Measurements from ENCODE around the gene KCNJ8.

Gene KCNJ8

DNA sequence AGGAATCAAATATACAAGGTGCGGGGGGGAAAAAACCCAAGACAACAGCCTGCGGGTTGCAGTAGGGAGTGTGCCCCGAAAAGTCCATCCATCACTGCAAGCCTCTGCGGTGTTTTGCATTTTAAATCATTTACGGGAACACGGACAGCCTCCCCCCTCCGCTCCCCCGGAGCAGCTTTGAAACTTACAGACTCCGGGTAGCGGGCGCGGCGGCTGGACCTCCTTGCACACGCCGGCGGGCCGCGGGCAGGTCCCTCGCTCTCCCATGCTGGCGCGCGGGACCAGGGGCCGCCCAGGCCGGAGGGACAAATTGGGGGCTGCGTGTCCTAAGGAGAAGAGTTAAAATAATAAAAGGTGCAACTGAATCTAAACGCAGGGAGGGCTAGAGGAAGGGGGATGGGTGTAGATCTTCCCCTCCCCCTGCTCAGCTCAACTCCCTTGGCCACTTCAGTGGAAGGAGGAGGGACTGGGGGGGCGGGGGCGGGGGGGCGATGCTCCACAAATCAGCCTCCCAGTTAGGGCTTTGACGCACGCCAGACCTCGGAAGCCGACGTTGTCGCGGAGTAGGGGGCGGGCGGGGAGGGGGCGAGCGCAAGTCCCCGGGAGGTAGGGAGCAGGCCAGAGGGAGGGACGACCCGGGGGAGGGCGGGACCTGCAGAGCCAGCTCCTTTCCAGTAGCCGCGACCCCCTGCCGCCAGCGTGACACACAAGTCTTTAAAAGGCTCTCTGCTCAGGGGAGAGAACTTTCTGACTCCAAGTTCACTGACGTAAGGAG lies at the start of gene KCNJ8:
Gene KCNJ8, minus strand, starts transcription at position 349 of the 775 bp plus-strand sequence. CDS start 1,090 bp downstream, outside the sequence.
- TF ChIP-seq ZFX (IDR thresholded peaks at IDR 0.05; ENCODE audit: borderline replicate concordance) = no peak
- no peak for TF ChIP-seq CTCF (IDR thresholded peaks at IDR 0.05)
- H3K27ac ChIP-seq = peak within 1 kb of the TSS; percentile 22

DNA sequence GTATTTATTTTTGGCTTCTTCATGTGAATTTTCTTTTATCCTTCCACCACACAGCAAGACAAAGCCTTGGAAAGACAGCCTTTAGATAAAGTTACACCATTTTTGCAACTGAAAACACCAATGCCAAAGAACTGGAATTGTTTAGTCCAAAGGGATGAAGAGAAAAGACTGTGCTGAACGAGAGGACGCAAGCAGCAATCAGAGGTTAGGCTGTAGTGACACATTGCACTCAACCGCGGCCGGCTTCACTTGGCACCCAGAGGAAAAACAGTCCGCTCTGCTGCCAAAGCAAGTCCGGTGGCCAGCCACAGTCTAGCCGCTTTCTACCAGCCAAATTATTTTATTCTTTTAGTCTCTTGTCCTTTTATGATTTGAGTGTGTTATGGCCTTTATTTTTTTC lies 49.1 kb upstream of the KCNJ8 start:
- TF ChIP-seq ZFX (IDR thresholded peaks at IDR 0.05; ENCODE audit: borderline replicate concordance) (no peak), CTCF (IDR thresholded peaks at IDR 0.05) (no peak)
- H3K27ac ChIP-seq = no peak overlapping the region

DNA sequence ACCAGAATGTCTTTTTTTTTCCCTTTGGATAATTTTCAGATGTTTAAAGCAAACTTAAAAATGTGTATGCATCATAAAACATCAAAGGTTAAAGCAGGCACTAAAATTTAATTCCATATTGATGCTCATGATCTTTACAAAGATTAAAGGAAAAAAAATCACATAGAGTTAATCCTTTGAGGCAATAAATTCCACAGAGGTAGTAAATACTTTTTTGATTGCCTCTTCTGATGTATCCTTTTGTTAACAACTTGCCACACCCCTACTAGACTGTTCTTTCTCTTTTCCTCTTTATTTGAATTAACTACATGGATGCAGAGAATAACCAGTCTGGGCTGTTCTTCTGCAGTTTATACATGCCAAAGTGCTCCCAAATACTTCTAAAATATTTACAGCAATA lies 45.2 kb upstream of the KCNJ8 start:
- no peak overlapping the region for H3K27ac ChIP-seq
- TF ChIP-seq CTCF (IDR thresholded peaks at IDR 0.05) = no peak
- no peak for TF ChIP-seq ZFX (IDR thresholded peaks at IDR 0.05; ENCODE audit: borderline replicate concordance)

DNA sequence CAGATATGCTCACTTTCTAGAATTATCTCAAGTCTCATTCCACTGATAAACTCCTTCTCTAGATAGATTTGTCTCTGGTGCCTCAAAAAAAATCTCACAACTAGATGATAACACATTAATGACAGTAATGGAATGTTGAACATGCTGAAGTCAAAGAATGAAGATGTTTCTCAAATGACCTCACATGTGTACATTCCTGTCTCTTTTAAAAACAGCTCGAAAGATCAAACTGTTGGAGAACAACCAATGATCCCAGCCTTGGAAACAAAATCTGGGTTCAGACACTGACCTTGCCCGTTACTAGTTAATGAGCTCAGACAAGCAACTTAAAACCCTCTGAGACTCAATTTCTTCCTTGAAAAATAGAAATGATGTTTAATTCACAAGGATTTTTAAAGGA lies 44.7 kb upstream of the KCNJ8 start:
- no peak overlapping the region for H3K27ac ChIP-seq
- TF ChIP-seq ZFX (IDR thresholded peaks at IDR 0.05; ENCODE audit: borderline replicate concordance) (no peak), CTCF (IDR thresholded peaks at IDR 0.05) (no peak)

DNA sequence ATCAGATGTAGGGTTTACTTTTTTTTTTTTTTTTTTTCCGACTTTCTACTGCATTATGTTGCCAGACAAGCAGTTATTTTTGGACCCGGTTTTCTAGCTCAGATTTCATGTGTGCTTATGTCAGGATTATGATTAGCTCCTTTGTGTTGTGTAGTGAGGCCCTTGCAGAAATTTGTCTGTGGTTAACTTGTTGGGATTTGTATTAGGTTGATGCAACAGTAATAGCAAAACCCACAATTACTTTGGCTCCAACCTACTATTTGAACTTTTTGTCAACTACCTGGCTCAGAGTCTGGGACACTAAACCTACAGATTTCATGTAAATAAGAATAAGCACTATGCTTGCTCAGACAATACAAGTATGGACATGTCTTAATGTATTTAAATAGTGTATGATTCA lies 44.1 kb upstream of the KCNJ8 start:
- TF ChIP-seq CTCF (IDR thresholded peaks at IDR 0.05) = no peak
- TF ChIP-seq ZFX (IDR thresholded peaks at IDR 0.05; ENCODE audit: borderline replicate concordance) = no peak
- H3K27ac ChIP-seq = no peak overlapping the region

- no peak for TF ChIP-seq ZFX (IDR thresholded peaks at IDR 0.05; ENCODE audit: borderline replicate concordance)
- no peak for TF ChIP-seq CTCF (IDR thresholded peaks at IDR 0.05)
- H3K27ac ChIP-seq = peak overlapping the region; percentile 39
These were observed 41.0 kb upstream of the KCNJ8 start for GRCh38 chr12:21815306-21816062.

DNA sequence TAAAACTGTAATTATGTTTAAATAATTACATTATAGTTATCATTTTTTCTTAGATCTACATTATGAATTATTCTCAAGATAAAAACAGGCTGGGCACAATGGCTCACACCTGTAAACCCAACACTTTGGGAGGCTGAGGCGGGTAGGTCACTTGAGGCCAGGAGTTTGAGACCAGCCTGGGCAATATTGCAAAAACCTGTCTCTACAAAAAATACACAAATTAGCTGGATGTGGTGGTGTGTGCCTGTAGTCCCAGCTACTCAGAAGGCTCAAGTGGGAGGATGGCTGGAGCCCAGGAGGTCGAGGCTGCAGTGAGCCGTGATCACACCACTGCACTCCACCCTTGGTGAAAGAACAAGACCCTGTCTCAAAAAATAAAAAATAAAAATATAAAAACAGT lies 40.3 kb upstream of the KCNJ8 start:
- peak overlapping the region; percentile 39 for H3K27ac ChIP-seq
- TF ChIP-seq ZFX (IDR thresholded peaks at IDR 0.05; ENCODE audit: borderline replicate concordance) = no peak
- TF ChIP-seq CTCF (IDR thresholded peaks at IDR 0.05) = no peak
